ENCODE results near the gene MZB1. TPM values are rescaled to one million over a fixed set of nuclear protein-coding genes. Genes with fewer than 3 reads are reported as not detected.

Gene MZB1
- total and polyA plus RNA-seq, 2 of the 13 experiments (the other 11 are each of a cell fraction or from before 2014, with no cell fraction given): 0.31 to 0.40 TPM

GRCh38 chr5:139438707-139439012 is 48.9 kb upstream of the MZB1 start (continued):
- TF ChIP-seq ZNF619 (CRISPR knock-in tag; IDR thresholded peaks at IDR 0.05): no peak
- no peak for TF ChIP-seq RXRB (CRISPR knock-in tag; IDR thresholded peaks at IDR 0.05; ENCODE audit: borderline replicate concordance)
- no peak for TF ChIP-seq ZSCAN22 (CRISPR knock-in tag; IDR thresholded peaks at IDR 0.05)
- no peak for TF ChIP-seq PPARG (CRISPR knock-in tag; conservative IDR thresholded peaks at IDR 0.05)
- TF ChIP-seq ZBTB34 (CRISPR knock-in tag; IDR thresholded peaks at IDR 0.05): peak; percentile 10; the same call in 1 of the 2 replicates
- no peak for TF ChIP-seq THAP8 (CRISPR knock-in tag; IDR thresholded peaks at IDR 0.05; ENCODE audit: borderline replicate concordance)
- 0 out of 2 replicates have a peak, but pooled peaks have one; percentile 52 for TF ChIP-seq ZNF318 (CRISPR knock-in tag; IDR thresholded peaks at IDR 0.05)
